CD4-positive, alpha-beta T cell treated with Interleukin-2 at 100 ng/mL for 4 hours (primary cell): ENCODE measurements around the gene ATP6V1E1.

Experiments used
- DNase-seq: peaks from one replicate; pipeline ENCODE4 v3.0.0-alpha.2; 2020; ENCODE audit warnings: low spot score

Gene ATP6V1E1

GRCh38 chr22:17542452-17542851, 86.1 kb downstream of the ATP6V1E1 start:
- no peak for DNase-seq
